Urothelium cell line (cell line): ENCODE data around the gene ZNF268.
"Not testable (repeated sequence)": the region's sequence is repeated elsewhere in the genome, so short reads cannot be mapped to it uniquely, and the experiment has no call there.

ENCODE experiments used
- DNase-seq: peaks from one replicate; pipeline ENCODE4 v3.0.0; 2011; ENCODE audit warnings: low spot score, mixed read lengths
- FAIRE-seq: peaks from 2 replicates; lab custom pipeline; 2011; peaks lifted over from hg19 to GRCh38; lab: Jason Lieb, UNC

The ZNF268 gene

DNA sequence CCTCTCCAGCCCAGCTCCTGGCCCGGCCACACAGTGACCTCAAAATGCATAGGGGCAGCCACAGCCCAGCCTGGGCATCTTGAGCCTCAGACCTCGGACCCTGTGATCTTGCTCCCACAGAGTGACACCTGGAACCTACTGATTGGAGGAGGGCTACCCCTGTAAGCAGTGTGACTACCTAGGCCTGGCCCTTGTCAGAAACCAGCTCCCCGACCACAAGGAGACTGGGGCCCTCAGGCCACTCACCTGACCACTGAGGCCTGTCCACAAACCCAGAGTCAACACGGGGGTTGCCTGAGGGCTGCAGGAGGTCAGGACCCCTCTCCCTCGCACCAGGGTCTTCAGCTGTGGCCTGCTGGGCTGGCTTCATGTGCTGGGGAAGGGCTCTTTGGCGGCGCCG is 45.4 kb downstream of the ZNF268 start:
- FAIRE-seq (no peak), DNase-seq (no peak)

DNA sequence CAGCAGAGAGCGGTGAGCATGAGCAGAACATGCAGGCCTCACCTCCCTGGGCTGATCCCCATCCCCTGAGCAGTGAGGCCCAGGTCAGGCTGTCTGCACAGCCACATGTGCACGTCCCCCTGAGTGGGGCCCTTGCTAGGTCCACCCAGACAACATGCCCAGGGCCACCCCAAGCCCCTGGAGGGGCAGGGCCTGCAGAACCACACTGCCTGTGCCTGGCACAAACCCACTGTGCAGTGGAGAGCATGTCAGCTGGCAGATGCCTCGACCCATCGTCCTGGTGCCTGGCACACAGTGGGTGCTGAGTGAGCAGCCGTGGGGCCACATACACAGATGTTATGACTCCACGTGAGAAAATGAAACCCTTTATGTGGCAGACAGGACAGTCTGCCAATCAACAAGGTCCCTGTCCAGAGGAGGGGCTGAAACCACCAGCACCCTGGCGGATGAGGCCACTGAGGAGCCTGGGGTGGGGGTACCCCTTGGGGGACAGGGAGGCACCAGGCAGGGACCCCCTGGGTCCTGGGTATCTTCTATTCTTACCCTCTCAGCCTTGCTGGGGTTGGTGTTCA is 46.1 kb downstream of the ZNF268 start:
- FAIRE-seq, result no peak
- DNase-seq, result no peak

DNA sequence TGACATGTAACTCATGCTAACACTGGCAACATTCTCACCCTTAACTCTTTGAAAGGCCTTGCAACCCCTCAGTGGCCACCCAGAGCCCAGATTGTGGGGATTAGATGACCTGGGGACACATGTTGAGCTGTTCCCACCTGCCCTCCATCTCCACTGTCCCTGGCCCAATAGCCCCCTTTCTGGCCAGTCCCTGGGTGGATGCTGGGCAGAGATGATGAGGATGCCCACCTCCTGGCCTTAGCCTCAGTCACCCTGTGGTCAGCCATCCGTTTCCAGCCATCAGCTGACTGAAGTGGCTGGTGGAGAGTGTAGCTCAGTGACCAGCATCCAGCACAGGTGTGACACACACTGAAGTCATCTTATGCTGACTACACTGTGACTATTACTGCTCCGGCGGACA is 49.7 kb downstream of the ZNF268 start:
- no peak for DNase-seq
- FAIRE-seq, result no peak

DNA sequence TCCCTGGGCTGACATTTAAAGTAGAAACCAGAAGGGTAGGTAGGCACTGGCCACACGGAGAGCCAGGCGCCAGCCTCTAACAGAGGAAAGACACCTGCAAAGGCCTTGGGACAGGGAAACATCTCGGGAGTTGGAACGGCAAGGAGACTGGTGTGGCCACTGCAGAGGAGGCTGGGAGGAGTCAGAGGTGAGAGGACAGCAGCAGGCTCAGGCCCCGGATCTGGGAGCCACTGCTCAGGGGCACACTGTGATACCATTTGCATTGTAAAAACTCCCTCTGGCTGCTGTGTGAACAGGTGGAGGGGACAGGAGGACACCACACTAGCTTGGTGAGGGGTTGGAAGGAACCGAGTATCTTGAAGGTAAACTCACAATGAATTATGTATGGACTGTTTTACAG is 51.7 kb downstream of the ZNF268 start:
- DNase-seq (no peak), FAIRE-seq (no peak)

GRCh38 chr12:133233993-133234564 is 52.8 kb downstream of the ZNF268 start:
- DNase-seq (no peak), FAIRE-seq (no peak)

- DNase-seq, result no peak
- FAIRE-seq, result no peak
These were observed 53.7 kb downstream of the ZNF268 start for GRCh38 chr12:133234971-133235370.

- DNase-seq (no peak), FAIRE-seq (no peak)
These were observed 54.3 kb downstream of the ZNF268 start, which contains the start of gene ANHX for GRCh38 chr12:133235401-133236112. TSS of gene ANHX (minus strand) at chr12:133235877. CDS start at chr12:133234356, 1,521 bp downstream.

GRCh38 chr12:133236144-133236543 is 54.8 kb downstream of the ZNF268 start:
- FAIRE-seq (no peak), DNase-seq (no peak)

- DNase-seq (no peak), FAIRE-seq (no peak)
These were observed 55.3 kb downstream of the ZNF268 start for GRCh38 chr12:133236556-133236955.

DNA sequence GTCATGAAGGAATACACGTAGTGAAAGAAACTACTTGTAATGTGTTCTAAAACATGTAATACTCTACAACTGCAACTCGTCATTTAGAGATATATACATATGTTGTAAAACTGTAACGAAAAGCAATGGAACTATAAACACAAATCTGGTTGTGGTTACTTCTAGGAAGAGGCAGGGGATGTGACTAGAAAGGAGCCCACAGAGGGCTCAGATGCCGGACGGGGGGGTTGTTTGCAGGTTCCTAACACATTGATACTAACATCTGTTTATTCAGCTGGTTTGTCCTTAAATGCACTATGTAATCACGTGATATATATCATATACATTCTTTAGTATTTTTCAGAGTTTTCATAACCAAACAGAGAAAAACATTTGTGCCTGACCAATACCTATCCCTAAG is 70.4 kb downstream of the ZNF268 start:
- DNase-seq (no peak), FAIRE-seq (no peak)

DNA sequence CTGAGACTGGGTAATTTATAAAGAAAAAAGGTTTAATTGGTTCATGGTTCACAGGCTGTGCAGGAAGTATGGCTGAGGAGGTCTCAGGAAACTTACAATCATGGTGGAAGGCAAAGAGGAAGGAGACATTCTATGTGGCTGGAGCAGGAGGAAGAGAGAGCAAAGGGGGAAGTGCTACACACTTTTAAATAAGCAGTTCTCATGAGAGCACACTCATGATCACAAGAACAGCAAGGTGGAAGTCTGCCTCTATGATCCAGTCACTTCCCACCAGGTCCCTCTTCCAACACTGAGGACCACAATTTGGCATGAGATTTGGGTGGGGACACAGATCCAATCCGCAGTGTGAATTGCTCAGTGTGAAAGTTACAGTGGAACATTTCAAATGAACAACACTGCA is 74.5 kb downstream of the ZNF268 start:
- not testable (repeated sequence) for FAIRE-seq, DNase-seq

DNA sequence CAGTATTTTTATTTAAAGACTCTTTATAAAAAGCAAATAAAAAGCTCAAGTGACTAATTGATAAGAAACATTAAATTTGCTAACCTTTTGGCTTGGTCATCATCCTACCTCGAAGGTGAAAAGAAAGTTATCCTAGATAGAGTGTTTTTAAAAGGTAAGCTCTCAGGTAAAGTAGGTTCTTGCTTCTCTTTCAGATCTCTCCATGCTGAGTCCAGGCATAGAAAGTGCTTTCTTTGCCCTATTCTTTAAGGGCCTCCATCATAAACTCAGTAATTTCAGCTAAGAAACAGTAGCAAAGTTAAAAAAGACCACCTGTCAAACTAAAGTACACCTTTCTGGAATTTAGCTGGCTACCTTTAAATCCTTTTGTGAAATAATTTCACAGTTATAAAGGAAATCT is 75.0 kb downstream of the ZNF268 start:
- no peak for FAIRE-seq
- DNase-seq, result no peak

DNA sequence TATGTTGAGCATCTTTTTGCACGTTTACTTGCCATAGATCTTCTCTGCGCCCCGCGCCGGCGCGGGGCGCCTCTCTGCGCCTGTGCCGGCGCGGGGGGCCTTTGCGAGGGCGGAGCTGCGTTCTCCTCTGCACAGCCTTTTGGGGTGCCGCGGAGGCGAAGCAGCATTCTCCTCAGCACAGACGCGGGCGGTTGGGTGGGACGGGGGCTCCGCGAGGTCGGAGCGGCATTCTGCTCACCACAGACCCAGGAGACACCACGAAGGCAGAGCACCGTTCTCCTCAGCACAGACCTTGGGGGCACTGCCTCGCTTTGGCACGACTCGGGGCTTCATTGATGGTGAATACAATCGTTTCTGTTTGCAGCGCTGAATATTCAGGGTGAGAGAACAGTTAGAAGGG is 82.9 kb downstream of the ZNF268 start:
- DNase-seq, result no peak

More for the DNA sequence above, 82.9 kb downstream of the ZNF268 start:
- FAIRE-seq, result no peak
